HepG2 (cell line): ENCODE data around the gene BTNL3. TPM values are rescaled to one million over a fixed set of nuclear protein-coding genes. Genes with fewer than 3 reads are reported as not detected.

Experiments used
- ATAC-seq: fragments of 200-7000 bp; cut with Tn5 transposase; 3 replicates; pipeline ENCODE4 v1.9.1; 2020; ENCODE audit warnings: mild to moderate bottlenecking, moderate library complexity
- BruUV-seq: library from RNA; stranded (reverse); fragments of 400-500 nt; replicated peaks from 2 replicates; lab custom pipeline; 2021; lab: Mats Ljungman, UMichigan
- CTCF ChIA-PET: fragments of 300-600 bp; formaldehyde crosslinking; extraction: SDS; loops from one replicate; lab custom pipeline; 2021; ENCODE audit warnings: low total read pairs, inconsistent platforms, low intra/inter-chr PET ratio; lab: Yijun Ruan, JAX
- POLR2A ChIA-PET: fragments of 350-600 bp; sonication (Branson Sonifier 250); formaldehyde crosslinking; loops from one replicate; lab custom pipeline; 2020; ENCODE audit warnings: antibody characterized with exemption, inconsistent platforms; lab: Yijun Ruan, JAX
- DNase-seq: peaks from one replicate; pipeline ENCODE4 v3.0.0-alpha.2; 2015; ENCODE audit warnings: low spot score
- FAIRE-seq: peaks from 3 replicates; lab custom pipeline; 2011; peaks lifted over from hg19 to GRCh38; lab: Jason Lieb, UNC
- H2AFZ ChIP-seq: one replicate; pipeline ENCODE4 v1.6.1; 2011; ENCODE audit warnings: low read length, inconsistent platforms
- H3K27ac ChIP-seq: fragments of 300-600 bp; 3 replicates; pipeline ENCODE4 v1.8.0; 2011; ENCODE audit warnings: mixed run types, mild to moderate bottlenecking, mixed read lengths, low read length, inconsistent platforms; ENCODE audit not compliant: insufficient read depth; ENCODE audit errors: extremely low read length
- H3K27me3 ChIP-seq, 2 experiments: fragments of 200-600 bp in 1 of 2; 2 replicates in 1 of 2; 3 replicates in 1 of 2; pipeline versions ENCODE4 v1.6.0 to v1.8.0; 2011; ENCODE audit warnings: low read length in 2 of 2, mild to moderate bottlenecking in 2 of 2, moderate library complexity in 2 of 2, inconsistent platforms in 1 of 2; ENCODE audit not compliant: insufficient read depth in 2 of 2, control insufficient read depth in 1 of 2
- H3K36me3 ChIP-seq, 2 experiments: fragments of 200-600 bp in 1 of 2; replicated peaks in 1 of 2; 2 replicates in 1 of 2; 3 replicates in 1 of 2; pipeline versions ENCODE4 v1.5.1 to v1.8.0; 2011; ENCODE audit warnings: low read length in 2 of 2, inconsistent platforms in 1 of 2; ENCODE audit not compliant: insufficient read depth in 2 of 2, control insufficient read depth in 1 of 2
- H3K4me1 ChIP-seq: 2 replicates; pipeline ENCODE4 v1.5.1; 2012; ENCODE audit warnings: low read length, inconsistent platforms; ENCODE audit not compliant: insufficient read depth
- H3K4me2 ChIP-seq: 2 replicates; pipeline ENCODE4 v1.6.0; 2011; ENCODE audit warnings: low read depth, low read length, inconsistent platforms
- H3K4me3 ChIP-seq, 3 experiments: fragments of 200-600 bp in 1 of 3; sonication (generic), shearing (Covaris generic) in 1 of 3; replicated peaks in 1 of 3; 2 replicates each; pipeline ENCODE4 v1.5.1; 2011 to 2016; ENCODE audit warnings: low read length in 3 of 3, inconsistent platforms in 2 of 3, low read depth in 2 of 3, mild to moderate bottlenecking in 2 of 3, control low read depth in 1 of 3, mixed read lengths in 1 of 3; ENCODE audit not compliant: insufficient read depth in 1 of 3
- H3K79me2 ChIP-seq: one replicate; pipeline ENCODE4 v1.6.1; 2011; ENCODE audit warnings: low read length, inconsistent platforms; ENCODE audit not compliant: insufficient read depth
- H3K9ac ChIP-seq: 2 replicates; pipeline ENCODE4 v1.6.0; 2011; ENCODE audit warnings: mild to moderate bottlenecking, low read depth, low read length, inconsistent platforms; ENCODE audit not compliant: insufficient read depth
- H3K9me3 ChIP-seq: 2 replicates; pipeline ENCODE4 v1.5.1; 2012; ENCODE audit warnings: mild to moderate bottlenecking, low read length
- H4K20me1 ChIP-seq: 2 replicates; pipeline ENCODE4 v1.6.0; 2011; ENCODE audit warnings: inconsistent platforms, mild to moderate bottlenecking, low read length, moderate library complexity; ENCODE audit not compliant: insufficient read depth
- CENPX ChIP-seq: sonication (generic); formaldehyde crosslinking; IDR thresholded peaks from 2 replicates; pipeline ENCODE4 v1.9.0; 2021; ENCODE audit warnings: mild to moderate bottlenecking, missing genetic modification reagents, moderate library complexity
- DNMT3B ChIP-seq: conservative IDR thresholded peaks from 2 replicates; pipeline ENCODE4 v1.6.1; 2016; ENCODE audit warnings: missing biosample characterization, control low read depth
- ETV6 ChIP-seq: sonication (generic); formaldehyde crosslinking; conservative IDR thresholded peaks from 2 replicates; pipeline ENCODE4 v1.4.0; 2020; ENCODE audit warnings: missing genetic modification reagents
- GZF1 ChIP-seq: sonication (generic); formaldehyde crosslinking; IDR thresholded peaks from 2 replicates; pipeline ENCODE4 v1.5.1; 2020; ENCODE audit warnings: mild to moderate bottlenecking, missing genetic modification reagents
- JUN ChIP-seq: sonication (generic); formaldehyde crosslinking; IDR thresholded peaks from 2 replicates; pipeline ENCODE4 v1.4.0; 2020; ENCODE audit warnings: mild to moderate bottlenecking, missing genetic modification reagents
- MEIS1 ChIP-seq: sonication (generic); formaldehyde crosslinking; IDR thresholded peaks from 2 replicates; pipeline ENCODE4 v1.9.0; 2021; ENCODE audit warnings: mild to moderate bottlenecking, missing genetic modification reagents, moderate library complexity, borderline replicate concordance
- NR2C2 ChIP-seq: sonication (generic); formaldehyde crosslinking; IDR thresholded peaks from 2 replicates; pipeline ENCODE4 v1.4.0; 2020; ENCODE audit warnings: missing genetic modification reagents, mild to moderate bottlenecking, moderate library complexity, borderline replicate concordance
- ONECUT2 ChIP-seq: sonication (generic); formaldehyde crosslinking; IDR thresholded peaks from 2 replicates; pipeline ENCODE4 v1.4.0; 2020; ENCODE audit warnings: missing genetic modification reagents
- PAF1 ChIP-seq: IDR thresholded peaks from 2 replicates; pipeline ENCODE4 v1.6.1; 2016; ENCODE audit warnings: missing genetic modification reagents, missing compliant biosample characterization
- PCBP2 ChIP-seq: fragments of 200-400 bp; formaldehyde crosslinking; optimal IDR thresholded peaks from 2 replicates; pipeline ENCODE3; 2018; ENCODE audit warnings: low read length, low read depth; ENCODE audit not compliant: poor library complexity, severe bottlenecking
- PHB2 ChIP-seq: fragments of 450-650 bp; IDR thresholded peaks from 2 replicates; pipeline ENCODE4 v1.6.1; 2018; ENCODE audit not compliant: partially characterized antibody
- SAP130 ChIP-seq: IDR thresholded peaks from 2 replicates; pipeline ENCODE4 v1.6.1; 2016; ENCODE audit warnings: low read depth
- SOX6 ChIP-seq, 2 experiments: fragments of 450-650 bp in 1 of 2; sonication (generic) in 1 of 2; formaldehyde crosslinking in 1 of 2; IDR thresholded peaks; 2 replicates each; pipeline versions ENCODE4 v1.4.0 to v1.6.1; 2017 to 2020; ENCODE audit warnings: antibody characterized with exemption in 1 of 2, mild to moderate bottlenecking in 1 of 2, missing genetic modification reagents in 1 of 2
- TARDBP ChIP-seq: sonication (generic); formaldehyde crosslinking; IDR thresholded peaks from 2 replicates; pipeline ENCODE4 v1.8.0; 2022; ENCODE audit warnings: mild to moderate bottlenecking, missing genetic modification reagents
- TCF7L2 ChIP-seq: IDR thresholded peaks from 2 replicates; pipeline ENCODE4 v1.6.1; 2011; ENCODE audit warnings: mild to moderate bottlenecking, low read depth, low read length, moderate library complexity
- ZBTB1 ChIP-seq: sonication (generic); formaldehyde crosslinking; IDR thresholded peaks from 2 replicates; pipeline ENCODE4 v1.4.0; 2020; ENCODE audit warnings: missing genetic modification reagents, borderline replicate concordance
- ZFP62 ChIP-seq: sonication (generic); formaldehyde crosslinking; IDR thresholded peaks from 2 replicates; pipeline ENCODE4 v1.4.0; 2020; ENCODE audit warnings: missing genetic modification reagents
- ZNF709 ChIP-seq: sonication (generic); formaldehyde crosslinking; IDR thresholded peaks from 2 replicates; pipeline ENCODE4 v1.5.0; 2020; ENCODE audit warnings: mild to moderate bottlenecking, missing genetic modification reagents
- ZNF746 ChIP-seq: sonication (generic); formaldehyde crosslinking; IDR thresholded peaks from 2 replicates; pipeline ENCODE4 v1.8.0; 2022; ENCODE audit warnings: mild to moderate bottlenecking, missing genetic modification reagents
- WGBS: methylation state at CpG from one replicate; pipeline ENCODE4 v1.1.6; 2017; ENCODE audit warnings: low lambda C conversion rate; 5-methylcytosine and 5-hydroxymethylcytosine counted together
- in situ Hi-C: cut with HindIII; loops from 2 replicates; pipeline ENCODE4 v1.10.0; 2017; ENCODE audit warnings: low pct_unique_long_range_greater_than_20kb; ENCODE audit not compliant: extremely low pct_ligation_motif_present
- intact Hi-C: fragments of 100-400 bp; cut with micrococcal nuclease; formaldehyde crosslinking; loops from one replicate; pipeline ENCODE4 v1.10.0; 2022; ENCODE audit not compliant: unreplicated experiment
- polyA plus RNA-seq, 8 experiments: library from polyadenylated mRNA; depleted of rRNA in 3 of 8; stranded (reverse) in 7 of 8; unstranded in 1 of 8; fragments of >200 nt; fragmentation: Illumina TruSeq in 4 of 8; extraction: Trizol in 4 of 8; gene quantifications; 2 replicates each; pipeline versions ENCODE4 v1.2.1 to v1.2.3, GENCODE V29; 2011 to 2016; ENCODE audit warnings: low read depth in 4 of 8, missing spikeins in 1 of 8, mixed read lengths in 1 of 8; ENCODE audit not compliant: insufficient read depth in 1 of 8
- total RNA-seq, 5 experiments: library from RNA; depleted of rRNA; stranded (reverse); fragments of >200 nt; fragmentation: Illumina TruSeq; extraction: Trizol; gene quantifications; 2 replicates each; pipeline ENCODE4 v1.2.3, GENCODE V29; 2016; ENCODE audit warnings: low read depth in 1 of 5
- TF ChIP-seq, protein P1 (sequence below): sonication (generic); formaldehyde crosslinking; conservative IDR thresholded peaks from 2 replicates; pipeline ENCODE4 v1.4.0; 2020; ENCODE audit warnings: missing genetic modification reagents

BTNL3 gene
- total and polyA plus RNA-seq, 2 of the 13 experiments (the other 11 are each of a cell fraction or from before 2014, with no cell fraction given): not detected

DNA sequence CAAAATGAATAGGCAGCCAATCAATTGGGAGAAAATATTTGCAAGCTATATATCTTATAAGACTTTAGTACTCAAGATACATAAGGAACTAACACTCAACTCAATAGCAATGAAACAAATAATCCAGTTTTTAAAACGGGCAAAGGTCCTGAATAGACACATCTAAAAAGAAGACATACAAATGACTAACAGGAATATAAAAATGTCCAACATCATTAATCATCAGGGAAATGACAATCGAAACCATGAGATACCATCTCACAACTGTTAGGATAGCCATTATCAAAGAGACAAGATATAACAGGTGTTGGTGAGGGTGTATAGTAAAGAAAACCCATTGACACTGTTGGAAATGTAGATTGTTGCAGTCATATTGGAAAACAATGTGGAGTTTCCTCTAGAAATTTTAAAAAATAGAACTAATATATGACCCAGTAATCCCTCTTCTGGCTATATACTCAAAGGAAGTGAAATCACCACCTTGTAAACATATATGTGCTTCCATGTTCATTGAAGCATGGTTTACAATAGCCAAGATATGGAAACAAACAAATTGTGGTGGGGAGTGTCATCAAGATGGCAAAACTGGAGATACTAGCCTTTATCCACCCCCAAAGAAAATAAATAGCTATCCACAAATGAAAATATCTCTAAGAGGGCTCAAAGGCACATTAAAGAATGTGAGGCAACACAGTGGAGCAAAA lies 13.9 kb upstream of the BTNL3 start:
- ChIA-PET CTCF (no interaction called here), POLR2A (no interaction called here)
- no peak overlapping the region for H3K4me2 ChIP-seq
- no peak overlapping the region for H3K4me3 ChIP-seq
- H3K27me3 ChIP-seq: no peaks in the 10 kb centered on the region
- no peaks in the 10 kb centered on the region for H3K79me2 ChIP-seq
- ATAC-seq (no peak), FAIRE-seq (no peak), DNase-seq (no peak)
- BruUV-seq: no TSS peak
- intact Hi-C loops (no loop called here), in situ Hi-C loops (no loop called here)
- H3K9ac ChIP-seq: no peak overlapping the region
- no peaks in the 10 kb centered on the region for H3K36me3 ChIP-seq
- H3K27ac ChIP-seq: no peak overlapping the region
- H2AFZ ChIP-seq: no peak overlapping the region
- H3K9me3 ChIP-seq: no peaks in the 10 kb centered on the region
- no peaks in the 10 kb centered on the region for H4K20me1 ChIP-seq
- no peaks in the 10 kb centered on the region for H3K4me1 ChIP-seq
- no peak for TF ChIP-seq SAP130 (CRISPR knock-in tag)
- TF ChIP-seq NR2C2 (CRISPR knock-in tag): no peak
- TF ChIP-seq ZBTB1 (CRISPR knock-in tag): no peak
- TF ChIP-seq MEIS1: no peak
- no peak for TF ChIP-seq SOX6 (IDR thresholded peaks at IDR 0.05)
- no peak for TF ChIP-seq SOX6 (CRISPR knock-in tag; IDR thresholded peaks at IDR 0.05)
- no peak for TF ChIP-seq PHB2
- TF ChIP-seq GZF1 (CRISPR knock-in tag): no peak
- no peak for TF ChIP-seq ZFP62
- TF ChIP-seq PAF1: no peak
- TF ChIP-seq ONECUT2 (CRISPR knock-in tag): no peak
- TF ChIP-seq ETV6 (CRISPR knock-in tag): no peak
- no peak for TF ChIP-seq ZNF709
- no peak for TF ChIP-seq DNMT3B (CRISPR knock-in tag)
- TF ChIP-seq CENPX (CRISPR knock-in tag): no peak
- TF ChIP-seq, protein P1, sequence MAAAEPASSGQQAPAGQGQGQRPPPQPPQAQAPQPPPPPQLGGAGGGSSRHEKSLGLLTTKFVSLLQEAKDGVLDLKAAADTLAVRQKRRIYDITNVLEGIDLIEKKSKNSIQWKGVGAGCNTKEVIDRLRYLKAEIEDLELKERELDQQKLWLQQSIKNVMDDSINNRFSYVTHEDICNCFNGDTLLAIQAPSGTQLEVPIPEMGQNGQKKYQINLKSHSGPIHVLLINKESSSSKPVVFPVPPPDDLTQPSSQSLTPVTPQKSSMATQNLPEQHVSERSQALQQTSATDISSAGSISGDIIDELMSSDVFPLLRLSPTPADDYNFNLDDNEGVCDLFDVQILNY (CRISPR knock-in tag): no peak
- no peak for TF ChIP-seq ZNF746
- no peak for TF ChIP-seq TARDBP (CRISPR knock-in tag)
- no peak for TF ChIP-seq TCF7L2
- TF ChIP-seq JUN (CRISPR knock-in tag): no peak
- TF ChIP-seq PCBP2: no peak
- 0% methylated on average over 2 of the region's 2 CpGs for WGBS
